ENCODE measurements around the gene MR1.
"Not testable (repeated sequence)": the region's sequence is repeated elsewhere in the genome, so short reads cannot be mapped to it uniquely, and the experiment has no call there.

Gene MR1

GRCh38 chr1:181043025-181043888 lies 9.5 kb downstream of the MR1 start:
- H3K4me1 Mint-ChIP-seq = peaks cover 55% of the 10 kb centered on the region
- no peaks in the 10 kb centered on the region for H3K9me3 Mint-ChIP-seq
- no peak overlapping the region for H3K4me3 Mint-ChIP-seq
- DNase-seq (peak; percentile 28), ATAC-seq (peak; percentile 31)
- H3K27me3 Mint-ChIP-seq = no peaks in the 10 kb centered on the region
- peak overlapping the region; percentile 83 for H3K27ac Mint-ChIP-seq
- H3K36me3 Mint-ChIP-seq (ENCODE audit: low read depth) = peaks cover 10% of the 10 kb centered on the region

DNA sequence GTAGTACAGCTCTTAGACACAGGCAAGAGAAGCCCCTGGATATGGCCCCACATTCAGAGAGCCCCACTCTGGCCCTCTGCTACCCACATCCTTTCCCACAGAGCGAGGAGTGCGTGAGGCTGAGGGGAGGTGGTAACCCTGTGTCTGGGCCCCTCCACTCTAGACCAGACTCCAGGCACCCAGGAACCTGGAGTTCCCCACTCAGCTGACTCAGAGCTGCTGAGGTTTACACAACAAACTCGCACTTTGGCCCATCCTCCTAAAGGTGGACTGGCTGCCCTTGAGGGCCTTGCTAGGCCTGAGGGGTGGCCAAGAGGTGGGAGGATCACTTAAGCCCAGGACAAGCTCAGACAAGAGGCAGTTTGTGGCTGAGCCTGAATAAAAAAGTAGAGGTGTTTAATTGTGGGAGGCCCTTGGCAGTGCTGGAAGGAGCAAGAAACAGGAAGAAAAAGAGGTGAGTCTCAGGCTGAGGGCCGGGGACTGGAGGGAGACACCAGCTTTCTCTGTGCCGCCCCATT lies 10.7 kb downstream of the MR1 start:
- Mint-ChIP-seq H3K36me3 (ENCODE audit: low read depth) (peaks cover 9% of the 10 kb centered on the region), H3K27me3 (no peaks in the 10 kb centered on the region), H3K9me3 (no peaks in the 10 kb centered on the region), H3K4me1 (peaks cover 46% of the 10 kb centered on the region), H3K27ac (peak overlapping the region; percentile 86), H3K4me3 (peak overlapping the region; percentile 42)
- peak; percentile 71 for DNase-seq
- peak; percentile 99 for ATAC-seq

- H3K27ac Mint-ChIP-seq, H3K27me3 Mint-ChIP-seq, ATAC-seq, H3K9me3 Mint-ChIP-seq, DNase-seq, H3K4me3 Mint-ChIP-seq: not testable (repeated sequence)
- H3K36me3 Mint-ChIP-seq (ENCODE audit: low read depth) = peaks cover 11% of the 10 kb centered on the region
- peaks cover 36% of the 10 kb centered on the region for H3K4me1 Mint-ChIP-seq
Measured at GRCh38 chr1:181045946-181046345, 12.2 kb downstream of the MR1 start.

DNA sequence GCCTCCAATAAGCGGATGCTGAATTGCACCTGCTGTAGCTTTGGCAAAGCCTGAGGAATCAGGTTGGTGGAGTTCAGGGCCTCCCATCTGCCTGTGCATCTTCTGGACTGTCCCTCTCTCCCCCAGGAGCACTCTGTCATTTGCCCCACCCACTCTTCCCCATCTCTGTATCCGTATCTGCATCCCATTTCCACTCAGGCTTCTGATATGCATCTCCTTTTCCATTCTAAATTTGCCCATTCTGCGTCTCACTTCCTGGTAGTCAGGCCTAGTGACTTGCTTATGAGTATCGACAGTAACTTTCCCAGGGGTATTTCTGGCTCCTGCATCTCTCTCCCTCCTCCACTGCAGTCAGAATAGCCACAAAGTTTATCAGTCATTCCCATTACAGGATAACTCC lies 15.6 kb downstream of the MR1 start:
- ATAC-seq = no peak

GRCh38 chr1:181050922-181051321 lies 17.1 kb downstream of the MR1 start:
- DNase-seq = no peak

More for the DNA sequence above, 15.6 kb downstream of the MR1 start:
- peaks cover 13% of the 10 kb centered on the region for H3K36me3 Mint-ChIP-seq (ENCODE audit: low read depth)
- H3K4me3 Mint-ChIP-seq = no peak overlapping the region
- H3K4me1 Mint-ChIP-seq = peaks cover 8% of the 10 kb centered on the region
- H3K27me3 Mint-ChIP-seq = no peaks in the 10 kb centered on the region
- H3K27ac Mint-ChIP-seq = no peak overlapping the region
- no peaks in the 10 kb centered on the region for H3K9me3 Mint-ChIP-seq
- no peak for DNase-seq

DNA sequence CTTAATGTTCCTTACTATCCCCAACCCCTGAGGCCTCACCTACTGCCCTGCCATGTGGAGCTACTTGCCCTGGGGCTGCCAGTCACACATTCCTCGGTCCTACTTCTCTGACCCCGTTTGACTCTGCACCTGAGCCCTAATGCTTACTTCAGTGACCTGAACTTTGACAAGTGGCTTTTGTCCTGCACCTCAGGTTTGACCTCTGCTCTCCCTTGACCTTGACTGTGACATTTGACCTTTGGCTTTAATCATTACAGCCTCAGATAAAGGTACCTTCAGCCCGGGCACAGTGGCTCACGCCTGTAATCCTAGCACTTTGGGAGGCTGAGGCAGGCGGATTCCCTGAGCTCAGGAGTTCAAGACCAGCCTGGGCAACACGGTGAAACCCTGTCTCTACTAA lies 22.8 kb downstream of the MR1 start:
- DNase-seq = no peak
- ATAC-seq = no peak
- H3K4me1 Mint-ChIP-seq = peaks cover 5% of the 10 kb centered on the region
- H3K4me3 Mint-ChIP-seq = no peak overlapping the region
- no peak overlapping the region for H3K27ac Mint-ChIP-seq
- H3K9me3 Mint-ChIP-seq = peaks cover 9% of the 10 kb centered on the region
- H3K27me3 Mint-ChIP-seq = no peaks in the 10 kb centered on the region
- peaks cover 28% of the 10 kb centered on the region for H3K36me3 Mint-ChIP-seq (ENCODE audit: low read depth)

More at GRCh38 chr1:181050922-181051321, 17.1 kb downstream of the MR1 start:
- Mint-ChIP-seq H3K4me3 (no peak overlapping the region), H3K27ac (no peak overlapping the region), H3K4me1 (no peaks in the 10 kb centered on the region), H3K36me3 (ENCODE audit: low read depth) (peaks cover 14% of the 10 kb centered on the region), H3K27me3 (no peaks in the 10 kb centered on the region), H3K9me3 (no peaks in the 10 kb centered on the region)
- ATAC-seq = no peak

DNA sequence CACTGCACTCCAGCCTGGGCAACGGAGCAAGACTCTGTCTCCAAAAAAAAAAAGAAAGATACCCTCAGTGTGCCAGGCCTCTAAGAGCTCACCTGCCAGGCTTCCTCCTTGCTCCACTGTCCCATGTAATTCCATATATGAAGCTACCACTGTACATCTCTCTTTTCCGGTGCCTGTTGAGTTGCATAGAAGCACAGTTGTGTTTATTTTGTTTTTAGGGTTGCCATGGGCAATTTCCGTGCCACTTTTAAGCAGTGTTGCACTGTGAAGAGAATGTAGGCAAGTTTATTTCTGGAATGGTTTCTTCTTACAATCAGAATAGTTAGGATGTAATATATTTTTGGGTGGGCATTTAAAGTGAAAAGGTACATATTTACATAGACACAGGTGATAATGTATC lies 23.3 kb downstream of the MR1 start:
- H3K9me3 Mint-ChIP-seq = peaks cover 9% of the 10 kb centered on the region
- no peak overlapping the region for H3K27ac Mint-ChIP-seq
- H3K4me1 Mint-ChIP-seq = peaks cover 10% of the 10 kb centered on the region
- DNase-seq = no peak
- no peaks in the 10 kb centered on the region for H3K27me3 Mint-ChIP-seq
- no peak for ATAC-seq
- peaks cover 26% of the 10 kb centered on the region for H3K36me3 Mint-ChIP-seq (ENCODE audit: low read depth)
- no peak overlapping the region for H3K4me3 Mint-ChIP-seq

DNA sequence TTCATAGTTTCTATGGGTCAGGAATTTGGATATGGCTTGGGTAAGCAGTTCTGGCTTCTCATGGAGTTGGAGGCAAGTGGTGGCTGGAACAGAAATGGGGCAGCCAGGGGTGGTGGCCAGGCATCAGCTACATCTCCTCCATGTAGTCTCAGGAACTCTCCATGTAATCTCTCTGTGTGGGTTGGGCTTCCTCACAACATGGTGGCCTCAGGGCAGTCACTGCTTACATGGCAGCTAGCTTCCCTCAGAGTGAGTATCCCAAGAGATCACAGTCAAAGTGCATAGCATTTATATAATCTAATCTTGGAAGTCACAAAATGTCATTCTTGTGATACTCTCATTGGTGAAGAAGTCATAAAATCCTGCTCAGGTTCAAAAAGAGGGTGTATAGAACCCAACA lies 25.7 kb downstream of the MR1 start:
- ATAC-seq (no peak), DNase-seq (no peak)
- Mint-ChIP-seq H3K27ac (no peak overlapping the region), H3K36me3 (ENCODE audit: low read depth) (peaks cover 22% of the 10 kb centered on the region), H3K4me1 (peaks cover 25% of the 10 kb centered on the region), H3K9me3 (peaks cover 9% of the 10 kb centered on the region), H3K27me3 (no peaks in the 10 kb centered on the region), H3K4me3 (no peak overlapping the region)

DNA sequence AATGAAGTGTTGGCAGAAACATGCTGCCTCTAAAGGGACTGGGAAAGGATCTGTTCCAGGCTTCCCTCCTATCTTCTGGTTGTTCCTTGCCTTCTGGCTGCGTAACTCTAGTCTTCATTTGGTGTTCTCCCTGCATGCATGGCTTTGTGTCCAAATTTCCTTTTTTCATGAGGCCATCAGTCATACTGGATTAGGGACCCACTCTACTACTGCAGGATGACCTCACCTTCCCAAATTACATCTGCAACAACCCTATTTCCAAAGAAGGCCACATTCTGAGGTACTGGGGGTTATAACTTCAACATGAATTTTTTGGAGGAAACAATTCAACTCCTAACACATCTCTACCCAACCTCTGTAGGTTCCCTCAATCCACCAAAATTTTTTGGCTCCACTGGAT lies 26.3 kb downstream of the MR1 start:
- peaks cover 20% of the 10 kb centered on the region for H3K36me3 Mint-ChIP-seq (ENCODE audit: low read depth)
- ATAC-seq = no peak
- peaks cover 9% of the 10 kb centered on the region for H3K9me3 Mint-ChIP-seq
- H3K27me3 Mint-ChIP-seq = no peaks in the 10 kb centered on the region
- DNase-seq = no peak
- H3K27ac Mint-ChIP-seq = no peak overlapping the region
- peaks cover 25% of the 10 kb centered on the region for H3K4me1 Mint-ChIP-seq
- no peak overlapping the region for H3K4me3 Mint-ChIP-seq

DNA sequence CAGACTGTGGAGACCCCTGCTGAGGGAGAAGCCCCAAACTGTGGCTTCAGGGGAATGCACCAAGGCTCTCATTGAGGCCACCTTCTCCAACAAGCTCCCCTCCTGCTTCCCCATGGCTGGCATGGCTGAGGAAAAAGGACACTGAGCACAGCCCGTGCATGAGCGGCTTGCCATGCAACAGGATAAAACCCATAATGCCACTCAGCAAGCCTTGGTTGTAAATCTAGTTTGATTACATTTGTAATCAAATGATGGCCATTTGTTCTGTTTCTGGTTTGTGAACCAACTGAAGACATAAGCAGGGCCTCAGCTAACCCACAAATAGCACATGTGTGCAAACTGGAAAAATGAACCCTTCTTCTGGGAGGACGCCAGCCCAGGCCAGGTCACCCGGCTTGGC lies 27.2 kb downstream of the MR1 start:
- not testable (repeated sequence) for DNase-seq, H3K27ac Mint-ChIP-seq, H3K4me3 Mint-ChIP-seq, ATAC-seq, H3K27me3 Mint-ChIP-seq, H3K9me3 Mint-ChIP-seq
- H3K4me1 Mint-ChIP-seq = peaks cover 25% of the 10 kb centered on the region
- H3K36me3 Mint-ChIP-seq (ENCODE audit: low read depth) = peaks cover 19% of the 10 kb centered on the region

- Mint-ChIP-seq H3K4me3 (peak overlapping the region; percentile 65), H3K27ac (peak overlapping the region; percentile 86), H3K4me1 (peaks cover 25% of the 10 kb centered on the region), H3K36me3 (ENCODE audit: low read depth) (peaks cover 19% of the 10 kb centered on the region), H3K9me3 (peaks cover 9% of the 10 kb centered on the region), H3K27me3 (no peaks in the 10 kb centered on the region)
- DNase-seq = no peak
- no peak for ATAC-seq
Measured at GRCh38 chr1:181061487-181061886, 27.7 kb downstream of the MR1 start.

GRCh38 chr1:181061891-181062835 lies 28.4 kb downstream of the MR1 start:
- peaks cover 25% of the 10 kb centered on the region for H3K4me1 Mint-ChIP-seq
- H3K27me3 Mint-ChIP-seq = no peaks in the 10 kb centered on the region
- ATAC-seq (peak; percentile 88), DNase-seq (peak; percentile 59)
- peaks cover 9% of the 10 kb centered on the region for H3K9me3 Mint-ChIP-seq
- peak overlapping the region; percentile 65 for H3K4me3 Mint-ChIP-seq
- H3K27ac Mint-ChIP-seq = peak overlapping the region; percentile 86
- peaks cover 18% of the 10 kb centered on the region for H3K36me3 Mint-ChIP-seq (ENCODE audit: low read depth)

DNA sequence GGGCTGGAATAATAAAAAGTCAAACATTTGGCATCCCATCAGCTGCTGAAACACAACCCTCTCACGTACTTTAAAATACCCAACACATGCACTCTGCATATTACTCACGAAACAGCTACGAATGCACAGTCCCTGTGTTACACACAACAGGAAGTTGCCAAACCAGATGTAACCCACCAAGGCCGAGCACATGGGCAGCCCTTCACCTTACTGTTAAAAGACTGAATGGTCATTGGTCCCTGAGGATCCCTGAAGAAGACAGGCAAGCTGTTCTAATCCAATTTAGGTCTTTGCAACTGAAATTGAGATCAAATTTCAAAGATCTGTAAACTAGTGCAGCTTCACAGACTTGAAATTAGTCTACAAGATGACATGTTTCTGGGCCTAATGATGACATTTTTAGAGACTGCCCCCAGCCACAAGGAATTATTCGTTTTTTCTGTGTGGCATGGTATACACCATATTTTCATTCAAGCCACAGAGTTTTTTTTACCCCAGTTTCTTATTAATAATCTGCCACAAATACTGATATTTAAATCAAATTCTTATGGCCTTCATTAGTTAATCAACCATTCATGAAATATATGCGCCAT lies 29.1 kb downstream of the MR1 start:
- Mint-ChIP-seq H3K9me3 (peaks cover 9% of the 10 kb centered on the region), H3K27me3 (no peaks in the 10 kb centered on the region), H3K4me3 (peak overlapping the region; percentile 65), H3K36me3 (ENCODE audit: low read depth) (peaks cover 16% of the 10 kb centered on the region), H3K27ac (peak overlapping the region; percentile 86), H3K4me1 (peaks cover 25% of the 10 kb centered on the region)
- ATAC-seq (peak; percentile 94), DNase-seq (peak; percentile 46)

DNA sequence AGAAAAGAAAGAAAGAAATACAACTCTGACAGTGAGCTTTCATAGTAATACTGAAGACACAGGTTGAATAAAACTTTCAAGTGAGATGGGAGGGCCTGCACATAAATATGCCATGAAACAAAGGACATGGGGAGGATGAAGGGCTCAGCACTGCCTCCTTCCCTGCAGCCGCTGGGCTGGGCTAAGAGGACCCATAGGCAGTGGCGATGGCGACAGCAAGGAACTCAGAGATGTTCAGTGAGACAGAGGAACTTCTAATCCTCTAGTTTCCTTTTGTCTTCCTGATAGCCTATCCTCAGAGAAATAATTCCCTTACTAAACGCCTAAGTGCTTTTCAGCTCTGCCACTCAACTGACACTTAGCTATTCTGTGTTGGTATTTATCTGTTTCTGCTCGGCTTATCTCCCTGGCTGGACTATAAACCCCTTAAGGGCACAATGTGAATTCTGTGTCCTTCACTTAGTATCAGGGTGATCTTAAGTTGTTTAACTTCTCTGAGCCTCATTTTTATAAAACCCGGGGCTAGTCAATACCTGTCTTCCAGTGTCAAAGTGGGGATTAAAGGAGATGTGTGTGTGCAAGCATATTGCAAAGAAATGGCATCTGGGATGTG lies 30.3 kb downstream of the MR1 start:
- ATAC-seq = no peak
- no peak for DNase-seq
- peak overlapping the region; percentile 71 for H3K27ac Mint-ChIP-seq
- peaks cover 25% of the 10 kb centered on the region for H3K4me1 Mint-ChIP-seq
- H3K36me3 Mint-ChIP-seq (ENCODE audit: low read depth) = peaks cover 10% of the 10 kb centered on the region
- H3K4me3 Mint-ChIP-seq = no peak overlapping the region
- H3K9me3 Mint-ChIP-seq = peaks cover 7% of the 10 kb centered on the region
- no peaks in the 10 kb centered on the region for H3K27me3 Mint-ChIP-seq

Measured in activated naive CD8-positive, alpha-beta T cell treated with anti-CD3 and anti-CD28 coated beads, Interleukin-2, amount 50 U/mL, for 24 hours (primary cell).